Sigmoid colon (tissue), 4 donors: ENCODE results near the gene EDARADD.

Experiments used
- EP300 ChIP-seq, 4 donors: sonication (generic); formaldehyde crosslinking; IDR thresholded peaks; one replicate each; pipeline ENCODE4 v1.6.1; 2017; ENCODE audit warnings: antibody characterized with exemption in 4 of 4
- POLR2A ChIP-seq, 2 donors: fragments of 450-650 bp; IDR thresholded peaks; one replicate each; pipeline ENCODE4 v1.6.1; 2016; ENCODE audit warnings: antibody characterized with exemption in 2 of 2, mild to moderate bottlenecking in 2 of 2, moderate library complexity in 2 of 2
- POLR2AphosphoS5 ChIP-seq, 4 donors: sonication (generic); formaldehyde crosslinking; IDR thresholded peaks; one replicate each; pipeline ENCODE4 v1.6.1; 2017; ENCODE audit warnings: antibody characterized with exemption in 4 of 4
- TF ChIP-seq, protein P1 (sequence below), 4 experiments: fragments of 450-650 bp in 3 of 4; fragments of 200-600 bp in 1 of 4; IDR thresholded peaks; one replicate each; pipeline ENCODE4 v1.5.1; 2016 to 2019; ENCODE audit warnings: antibody characterized with exemption in 4 of 4, mild to moderate bottlenecking in 3 of 4, moderate library complexity in 2 of 4

DNA sequence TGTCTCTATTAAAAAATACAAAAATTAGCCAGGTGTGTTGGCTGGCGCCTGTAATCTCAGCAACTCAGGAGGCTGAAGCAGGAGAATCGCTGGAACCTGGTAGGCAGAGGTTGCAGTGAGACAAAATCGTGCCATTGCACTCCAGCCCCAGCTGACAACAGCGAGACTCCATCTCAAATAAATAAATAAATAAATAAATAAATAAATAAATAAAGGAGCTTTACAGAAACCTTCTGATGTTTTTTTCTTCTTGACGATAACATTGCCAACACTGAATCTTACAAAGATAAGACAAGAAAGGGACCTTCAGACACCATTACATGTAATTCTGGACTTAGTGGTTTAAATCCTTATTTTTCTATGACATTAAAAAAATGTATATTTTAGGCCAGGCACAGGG is 81.9 kb downstream of the EDARADD start:
- TF ChIP-seq, protein P1, sequence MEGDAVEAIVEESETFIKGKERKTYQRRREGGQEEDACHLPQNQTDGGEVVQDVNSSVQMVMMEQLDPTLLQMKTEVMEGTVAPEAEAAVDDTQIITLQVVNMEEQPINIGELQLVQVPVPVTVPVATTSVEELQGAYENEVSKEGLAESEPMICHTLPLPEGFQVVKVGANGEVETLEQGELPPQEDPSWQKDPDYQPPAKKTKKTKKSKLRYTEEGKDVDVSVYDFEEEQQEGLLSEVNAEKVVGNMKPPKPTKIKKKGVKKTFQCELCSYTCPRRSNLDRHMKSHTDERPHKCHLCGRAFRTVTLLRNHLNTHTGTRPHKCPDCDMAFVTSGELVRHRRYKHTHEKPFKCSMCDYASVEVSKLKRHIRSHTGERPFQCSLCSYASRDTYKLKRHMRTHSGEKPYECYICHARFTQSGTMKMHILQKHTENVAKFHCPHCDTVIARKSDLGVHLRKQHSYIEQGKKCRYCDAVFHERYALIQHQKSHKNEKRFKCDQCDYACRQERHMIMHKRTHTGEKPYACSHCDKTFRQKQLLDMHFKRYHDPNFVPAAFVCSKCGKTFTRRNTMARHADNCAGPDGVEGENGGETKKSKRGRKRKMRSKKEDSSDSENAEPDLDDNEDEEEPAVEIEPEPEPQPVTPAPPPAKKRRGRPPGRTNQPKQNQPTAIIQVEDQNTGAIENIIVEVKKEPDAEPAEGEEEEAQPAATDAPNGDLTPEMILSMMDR (IDR thresholded peaks at IDR 0.05), result no peak
- TF ChIP-seq POLR2A (IDR thresholded peaks at IDR 0.05), result no peak
- TF ChIP-seq EP300 (IDR thresholded peaks at IDR 0.05), result no peak
- no peak for TF ChIP-seq POLR2AphosphoS5 (IDR thresholded peaks at IDR 0.05)
